ACC112 (cell line): ENCODE measurements around the gene B4GALNT4.

Experiments used
- H2AFZ ChIP-seq: fragments of 200-600 bp; sonication (generic); one replicate; pipeline ENCODE4 v1.6.0; 2017; ENCODE audit warnings: antibody characterized with exemption, low read length; ENCODE audit not compliant: unreplicated experiment
- H3K27ac ChIP-seq: fragments of 200-600 bp; sonication (generic); 2 replicates; pipeline ENCODE4 v1.5.1; 2014; ENCODE audit warnings: low read depth, mild to moderate bottlenecking, antibody characterized with exemption, low read length, moderate library complexity
- H3K27me3 ChIP-seq: fragments of 200-600 bp; sonication (generic); 2 replicates; pipeline ENCODE4 v1.6.1; 2014; ENCODE audit warnings: mild to moderate bottlenecking, antibody characterized with exemption, low read length, moderate library complexity, mixed read lengths; ENCODE audit not compliant: insufficient read depth
- H3K36me3 ChIP-seq: fragments of 200-600 bp; sonication (generic); 2 replicates; pipeline ENCODE4 v1.6.1; 2016; ENCODE audit warnings: mild to moderate bottlenecking, antibody characterized with exemption, low read length, moderate library complexity, mixed read lengths; ENCODE audit not compliant: insufficient read depth
- H3K4me1 ChIP-seq: fragments of 200-600 bp; sonication (generic); one replicate; pipeline ENCODE4 v1.6.1; 2016; ENCODE audit warnings: low read length, mixed read lengths; ENCODE audit not compliant: insufficient read depth, unreplicated experiment, control insufficient read depth
- H3K4me3 ChIP-seq: fragments of 200-600 bp; sonication (generic); 2 replicates; pipeline ENCODE4 v1.5.1; 2014; ENCODE audit warnings: mild to moderate bottlenecking, low read depth, low read length
- H3K79me2 ChIP-seq: fragments of 200-600 bp; sonication (generic); one replicate; pipeline ENCODE4 v1.6.0; 2016; ENCODE audit warnings: low read length; ENCODE audit not compliant: control insufficient read depth, unreplicated experiment, insufficient read depth

The B4GALNT4 gene

DNA sequence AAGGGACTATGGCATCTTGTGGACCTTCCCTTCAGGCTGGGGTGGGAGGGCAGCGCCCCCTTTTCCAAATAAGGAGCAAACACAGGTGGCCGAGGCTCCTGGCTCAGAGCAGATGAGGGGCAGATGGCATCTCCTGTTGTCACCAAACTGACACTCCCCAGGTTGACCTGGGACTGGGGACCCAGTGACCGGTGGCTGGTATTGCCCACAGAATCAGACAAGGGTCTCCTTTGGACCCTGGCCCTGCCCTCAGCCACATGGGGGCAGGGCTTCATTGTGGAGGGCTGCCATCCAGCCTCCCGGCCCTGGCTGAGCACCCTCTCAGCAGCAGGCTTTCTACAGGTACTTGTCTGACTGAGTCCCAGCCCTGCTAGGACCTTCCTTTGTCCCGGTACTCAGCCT is 46.3 kb downstream of the B4GALNT4 start:
- H3K27me3 ChIP-seq, result peaks cover 13% of the 10 kb centered on the region; the same call in 1 of the 2 replicates
- peaks cover 19% of the 10 kb centered on the region for H3K4me1 ChIP-seq
- H3K36me3 ChIP-seq, result no peaks in the 10 kb centered on the region
- peak overlapping the region; percentile 81; the same call in 1 of the 2 replicates for H3K4me3 ChIP-seq
- no peaks in the 10 kb centered on the region for H3K79me2 ChIP-seq
- H2AFZ ChIP-seq, result no peak overlapping the region
- no peak overlapping the region for H3K27ac ChIP-seq

DNA sequence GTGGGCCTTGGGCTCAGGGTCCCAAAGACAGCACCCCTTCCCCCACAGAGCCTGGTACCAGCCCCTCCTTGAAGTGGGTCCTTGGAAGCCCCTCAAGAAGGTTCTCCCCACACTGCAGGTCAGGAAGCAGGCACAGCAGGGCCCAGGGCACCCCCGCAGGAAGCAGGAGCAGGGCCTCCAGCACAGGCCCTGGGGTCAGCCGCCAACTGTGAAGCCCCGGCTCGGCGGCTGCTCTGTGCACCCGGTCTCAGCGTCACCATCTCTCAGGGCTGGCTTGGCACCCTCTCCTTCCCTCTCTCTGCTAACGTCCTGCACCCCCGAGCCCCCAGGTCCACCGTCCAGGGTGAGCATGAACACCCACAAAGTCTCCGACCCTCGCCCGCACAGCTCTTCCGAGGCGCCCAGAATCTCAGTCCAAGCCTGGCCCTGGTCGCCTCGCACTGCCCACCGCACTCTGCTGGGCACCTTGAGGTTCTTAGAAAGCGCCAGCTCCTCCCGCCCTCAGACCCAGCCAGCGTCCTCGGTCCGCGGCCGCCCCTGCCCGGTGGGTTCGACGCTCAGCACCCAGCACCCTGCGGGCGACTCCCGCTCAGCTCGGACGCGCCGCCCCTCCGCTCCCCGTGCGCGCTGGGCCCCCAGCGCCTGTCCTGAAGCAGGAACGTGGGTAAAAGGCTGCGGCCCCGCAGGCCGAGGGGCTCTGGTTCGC is 46.9 kb downstream of the B4GALNT4 start:
- peak overlapping the region; percentile 81 for H3K4me3 ChIP-seq
- H2AFZ ChIP-seq, result peak overlapping the region; percentile 81
- no peak overlapping the region for H3K27ac ChIP-seq

GRCh38 chr11:416757-417621 is 47.7 kb downstream of the B4GALNT4 start:
- no peaks in the 10 kb centered on the region for H3K79me2 ChIP-seq
- H3K4me3 ChIP-seq, result peak overlapping the region; percentile 81
- H3K27me3 ChIP-seq, result peaks cover 13% of the 10 kb centered on the region; the same call in 1 of the 2 replicates
- peak overlapping the region; percentile 81 for H2AFZ ChIP-seq
- H3K4me1 ChIP-seq, result peaks cover 19% of the 10 kb centered on the region
- no peak overlapping the region for H3K27ac ChIP-seq
- no peaks in the 10 kb centered on the region for H3K36me3 ChIP-seq

More for the DNA sequence above, 46.9 kb downstream of the B4GALNT4 start:
- Histone ChIP-seq H3K36me3 (no peaks in the 10 kb centered on the region), H3K4me1 (peaks cover 19% of the 10 kb centered on the region), H3K27me3 (peaks cover 13% of the 10 kb centered on the region; the same call in 1 of the 2 replicates), H3K79me2 (no peaks in the 10 kb centered on the region)

DNA sequence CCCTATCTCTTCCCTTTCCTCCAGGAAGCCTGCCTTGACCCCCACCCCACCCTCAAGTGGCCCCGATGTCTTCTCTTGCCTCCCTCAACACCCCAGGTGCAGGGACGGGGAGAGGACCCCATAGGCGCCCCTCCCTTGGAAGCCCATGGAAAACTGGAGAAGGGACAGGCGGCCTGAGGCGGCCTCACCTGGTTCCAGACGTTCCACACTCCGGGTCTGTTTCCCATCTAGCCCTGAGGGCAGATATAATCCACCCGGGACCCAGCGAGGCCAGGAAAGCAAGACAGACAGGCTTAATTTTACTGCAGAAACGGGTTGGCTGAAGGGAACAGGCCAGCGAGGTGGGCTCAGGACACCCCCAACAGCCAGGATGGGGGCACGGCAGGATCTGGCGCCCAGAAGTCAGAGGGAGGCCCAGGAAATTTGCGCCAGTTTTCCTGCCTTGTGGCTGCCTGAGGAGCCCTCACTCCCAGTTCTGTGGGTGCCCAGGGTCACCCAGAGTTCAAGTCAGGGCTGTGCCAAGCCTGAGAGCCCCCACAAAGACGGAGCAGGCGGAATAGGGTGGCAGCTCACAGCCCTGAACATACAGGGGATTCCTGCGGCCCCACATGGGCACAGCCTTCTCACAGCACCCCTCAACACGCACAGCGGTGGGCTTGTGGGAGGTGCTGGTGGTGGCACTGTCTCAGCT is 48.5 kb downstream of the B4GALNT4 start:
- Histone ChIP-seq H3K36me3 (no peaks in the 10 kb centered on the region), H3K4me1 (peaks cover 19% of the 10 kb centered on the region), H3K27ac (no peak overlapping the region), H2AFZ (no peak overlapping the region), H3K27me3 (peaks cover 13% of the 10 kb centered on the region; the same call in 1 of the 2 replicates), H3K79me2 (no peaks in the 10 kb centered on the region), H3K4me3 (0 out of 2 replicates have a peak overlapping the region, but pooled peaks have one; percentile 81)

- no peaks in the 10 kb centered on the region for H3K79me2 ChIP-seq
- H3K27me3 ChIP-seq, result peaks cover 13% of the 10 kb centered on the region; the same call in 1 of the 2 replicates
- no peak overlapping the region for H3K27ac ChIP-seq
- no peaks in the 10 kb centered on the region for H3K36me3 ChIP-seq
- no peak overlapping the region for H3K4me3 ChIP-seq
- H2AFZ ChIP-seq, result no peak overlapping the region
- H3K4me1 ChIP-seq, result peaks cover 19% of the 10 kb centered on the region
These were observed 49.3 kb downstream of the B4GALNT4 start for GRCh38 chr11:418343-419247.

DNA sequence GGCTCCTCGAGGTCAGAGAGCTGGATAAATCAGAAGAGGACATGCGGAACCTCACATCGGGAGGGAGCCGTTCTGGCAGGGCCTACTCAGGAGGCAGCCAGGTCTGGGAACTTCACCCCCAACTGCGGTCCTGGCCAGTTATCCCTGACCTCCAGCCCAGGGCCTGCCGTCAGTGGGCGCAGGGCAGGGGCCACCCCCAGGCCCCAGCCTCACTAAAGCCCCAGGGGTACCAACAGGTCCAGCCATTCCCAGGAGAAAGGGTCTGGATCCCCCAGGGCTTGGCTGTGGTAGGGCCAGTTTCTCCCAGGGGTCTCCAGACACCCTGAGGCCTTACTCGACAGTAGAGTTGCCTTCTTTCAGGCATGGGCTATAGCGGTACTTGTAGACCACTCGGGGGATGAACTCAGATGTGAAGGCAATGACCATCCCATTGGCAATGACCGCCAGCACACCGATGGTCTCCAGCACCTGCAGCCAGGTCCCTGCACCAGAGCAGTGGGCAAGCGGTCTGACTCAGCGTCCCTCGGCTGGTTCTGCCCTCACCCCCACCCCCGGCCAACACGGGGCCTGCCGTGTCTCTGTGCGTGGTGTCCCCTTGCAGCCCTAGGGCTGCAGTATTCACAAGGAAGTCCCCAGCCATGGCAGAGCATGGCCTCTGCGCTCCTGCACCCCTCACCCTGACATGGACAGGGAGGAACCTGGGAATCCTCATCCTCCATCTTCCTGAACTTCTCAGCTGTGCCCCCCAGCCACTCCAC is 50.1 kb downstream of the B4GALNT4 start:
- H3K27ac ChIP-seq, result no peak overlapping the region
- H3K36me3 ChIP-seq, result no peaks in the 10 kb centered on the region
- H3K27me3 ChIP-seq, result peaks cover 19% of the 10 kb centered on the region
- peaks cover 18% of the 10 kb centered on the region for H3K4me1 ChIP-seq
- H2AFZ ChIP-seq, result no peak overlapping the region
- no peak overlapping the region for H3K4me3 ChIP-seq
- H3K79me2 ChIP-seq, result no peaks in the 10 kb centered on the region

GRCh38 chr11:420054-420910 is 51.0 kb downstream of the B4GALNT4 start:
- peaks cover 11% of the 10 kb centered on the region for H3K4me1 ChIP-seq
- no peaks in the 10 kb centered on the region for H3K79me2 ChIP-seq
- no peaks in the 10 kb centered on the region for H3K36me3 ChIP-seq

GRCh38 chr11:420911-421321 is 51.6 kb downstream of the B4GALNT4 start:
- H3K4me3 ChIP-seq, result no peak overlapping the region
- H3K27me3 ChIP-seq, result peaks cover 26% of the 10 kb centered on the region
- H3K4me1 ChIP-seq, result peaks cover 6% of the 10 kb centered on the region
- H2AFZ ChIP-seq, result no peak overlapping the region
- H3K36me3 ChIP-seq, result no peaks in the 10 kb centered on the region
- H3K27ac ChIP-seq, result no peak overlapping the region
- no peaks in the 10 kb centered on the region for H3K79me2 ChIP-seq

More at GRCh38 chr11:420054-420910, 51.0 kb downstream of the B4GALNT4 start:
- Histone ChIP-seq H3K27ac (no peak overlapping the region), H2AFZ (no peak overlapping the region), H3K27me3 (peaks cover 25% of the 10 kb centered on the region), H3K4me3 (no peak overlapping the region)

GRCh38 chr11:422249-422656 is 53.0 kb downstream of the B4GALNT4 start:
- no peaks in the 10 kb centered on the region for H3K4me1 ChIP-seq
- H3K27ac ChIP-seq, result no peak overlapping the region
- H3K4me3 ChIP-seq, result no peak overlapping the region
- H3K36me3 ChIP-seq, result no peaks in the 10 kb centered on the region
- H3K27me3 ChIP-seq, result peaks cover 26% of the 10 kb centered on the region
- H3K79me2 ChIP-seq, result no peaks in the 10 kb centered on the region
- H2AFZ ChIP-seq, result no peak overlapping the region
